ENCODE data around the gene UBE2E2.

UBE2E2 gene

DNA sequence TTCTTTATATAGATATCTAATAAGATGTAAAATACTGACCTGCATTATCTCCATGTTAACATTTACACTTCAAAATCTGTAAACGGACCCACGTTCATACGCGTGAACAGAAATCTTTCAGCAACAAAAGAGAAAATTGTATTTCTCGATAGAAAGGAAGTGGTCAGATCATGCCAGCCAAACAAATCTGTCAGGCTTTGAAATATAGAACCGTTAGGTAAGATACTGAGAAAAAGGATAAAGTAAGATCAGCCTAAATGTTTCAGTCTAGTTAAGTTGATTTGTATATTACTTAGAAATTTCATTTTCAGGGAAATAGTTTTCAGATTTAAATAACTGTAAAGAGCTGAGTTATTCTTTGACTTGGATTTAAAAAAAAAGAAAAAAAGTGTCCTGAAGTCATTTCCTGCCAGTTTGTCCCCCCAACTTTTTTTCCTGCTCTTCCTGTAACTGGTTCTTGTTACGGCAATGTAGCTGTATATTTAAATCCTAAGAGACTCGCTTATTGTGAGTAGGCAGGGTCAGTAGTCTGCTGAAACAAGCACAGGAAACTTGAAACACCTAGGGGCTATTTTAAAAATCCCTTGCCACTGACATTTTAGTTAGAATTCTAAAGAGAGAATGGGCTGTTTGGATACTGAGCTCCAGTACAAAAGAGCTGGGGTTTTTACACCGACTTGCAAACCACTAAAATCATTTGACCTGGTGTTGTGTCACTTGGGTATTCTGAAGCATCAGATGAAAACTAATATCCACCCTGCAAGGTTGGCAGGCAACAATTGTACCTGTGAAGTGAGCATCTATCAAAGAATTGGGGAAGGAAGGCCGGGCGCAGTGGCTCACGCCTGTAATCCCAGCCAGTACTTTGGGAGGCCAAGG, 237.5 kb downstream of the UBE2E2 start:
- DNase-seq (ENCODE audit: low spot score) = no peak

DNA sequence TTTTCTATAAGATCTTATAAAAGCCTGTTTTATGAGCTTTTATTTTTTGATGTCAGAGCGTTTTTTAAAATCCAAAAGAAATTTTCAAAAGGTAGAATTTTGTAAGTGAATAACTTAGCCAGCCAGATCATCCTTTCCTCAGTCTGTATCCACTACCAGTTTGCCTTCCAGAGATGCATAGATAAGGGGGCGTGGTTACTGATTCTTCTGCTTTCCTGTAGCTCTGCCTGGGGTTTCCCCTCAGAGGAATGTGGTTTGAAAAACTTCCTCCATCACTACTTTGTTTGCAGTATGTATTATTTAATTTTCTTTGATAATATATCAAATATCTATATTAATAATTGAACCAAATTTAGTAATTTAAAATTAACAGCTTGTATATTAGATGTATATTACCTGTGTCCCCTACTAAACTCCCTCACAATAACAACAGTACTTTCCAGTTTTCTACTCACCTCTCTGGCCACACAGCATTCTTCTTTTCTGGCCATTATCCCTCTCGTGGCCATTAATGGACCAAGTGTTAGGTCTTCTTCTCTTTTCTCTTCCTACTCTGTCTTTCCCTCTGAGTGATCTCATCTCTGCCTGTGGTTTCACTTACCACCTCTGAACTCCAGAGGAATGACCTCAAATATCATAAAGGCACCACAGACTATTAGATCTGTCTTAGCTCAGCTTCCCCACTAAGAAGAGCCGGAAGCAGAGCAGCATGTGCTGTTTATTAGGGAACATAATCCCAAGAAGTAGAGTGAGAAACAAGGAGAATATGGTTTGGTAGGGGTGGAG, 239.7 kb downstream of the UBE2E2 start:
- no peak for DNase-seq (ENCODE audit: low spot score)

DNA sequence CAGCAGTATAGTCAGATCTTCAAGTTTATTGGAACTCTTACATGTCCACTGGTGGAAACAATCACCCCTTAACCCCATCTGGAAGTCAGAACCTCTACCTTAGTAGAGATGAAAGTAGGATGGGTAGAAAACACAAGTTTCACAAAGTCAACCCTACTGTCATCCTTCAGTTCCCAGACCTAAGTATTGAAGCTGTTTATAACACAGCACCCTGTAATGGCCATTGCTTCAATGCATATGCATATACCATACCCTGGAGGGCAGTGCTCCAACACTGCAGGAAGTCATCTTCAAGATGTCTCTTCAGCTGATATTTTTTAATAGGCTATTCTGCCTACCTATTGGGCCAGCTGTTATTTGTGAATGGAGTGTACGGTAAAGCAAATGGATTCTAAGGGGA, 241.3 kb downstream of the UBE2E2 start:
- DNase-seq (ENCODE audit: low spot score) = no peak

DNA sequence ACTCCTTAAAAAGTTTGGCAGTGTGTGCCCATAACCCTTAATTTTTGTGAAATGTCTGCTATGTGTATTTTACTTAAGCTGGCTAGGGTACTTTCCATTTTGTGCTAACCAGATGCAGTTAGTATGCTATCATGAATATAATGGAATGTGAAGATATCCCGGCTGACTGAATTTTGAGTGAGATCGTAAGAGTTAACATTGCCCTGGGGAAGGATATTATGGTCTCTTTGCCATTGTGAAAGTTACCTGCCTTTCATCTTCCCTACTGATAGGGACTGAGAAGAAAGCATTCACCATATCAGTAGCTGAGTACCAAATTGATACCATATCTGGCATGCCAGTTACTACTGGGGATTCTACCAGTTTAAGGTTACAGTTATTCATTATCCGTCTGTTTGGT, 243.2 kb downstream of the UBE2E2 start:
- DNase-seq (ENCODE audit: low spot score) = no peak

DNA sequence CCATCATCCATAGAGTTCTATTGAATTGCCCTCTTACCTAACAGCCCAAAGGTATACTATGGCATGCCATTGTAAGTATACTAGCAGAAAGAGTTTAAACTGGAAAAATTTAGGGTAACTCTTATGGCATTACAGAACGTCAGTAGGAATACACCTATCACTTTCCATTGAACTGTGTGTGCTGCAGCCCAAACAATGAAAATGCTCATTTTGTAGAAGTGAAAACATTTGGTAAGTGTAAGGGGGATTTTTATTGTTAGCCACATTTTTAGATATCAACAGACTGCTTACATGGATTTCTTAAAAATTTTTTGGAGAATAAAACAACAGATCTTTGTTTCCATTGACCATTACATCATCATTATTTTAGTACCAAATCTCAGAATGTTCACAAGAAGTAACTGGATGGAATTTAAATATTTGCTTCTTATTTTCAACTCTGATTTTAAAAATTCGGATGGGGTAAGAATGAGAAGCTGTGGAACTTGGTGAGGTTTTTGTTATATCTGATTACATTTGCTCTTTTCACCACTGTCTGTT, 245.9 kb downstream of the UBE2E2 start:
- no peak for DNase-seq (ENCODE audit: low spot score)

DNA sequence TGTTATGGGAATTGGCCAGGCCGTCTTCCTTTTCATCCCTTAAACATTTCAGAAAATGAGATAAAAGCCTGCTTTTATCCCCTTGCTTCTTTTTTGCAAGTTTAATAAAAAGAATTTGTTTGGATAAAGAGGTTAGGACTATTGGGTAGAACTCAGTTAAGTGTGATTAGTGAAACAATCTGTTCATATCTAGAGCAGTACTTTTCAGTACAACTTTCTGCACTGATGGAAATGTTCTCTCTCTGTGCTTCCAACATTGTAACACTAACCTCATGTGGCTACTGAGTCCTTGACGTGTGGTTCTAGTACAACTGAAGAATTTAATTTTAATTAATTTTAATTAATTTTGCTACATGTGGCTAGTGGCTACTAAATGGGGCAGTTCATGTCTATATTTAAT, 246.9 kb downstream of the UBE2E2 start:
- DNase-seq (ENCODE audit: low spot score) = no peak

DNA sequence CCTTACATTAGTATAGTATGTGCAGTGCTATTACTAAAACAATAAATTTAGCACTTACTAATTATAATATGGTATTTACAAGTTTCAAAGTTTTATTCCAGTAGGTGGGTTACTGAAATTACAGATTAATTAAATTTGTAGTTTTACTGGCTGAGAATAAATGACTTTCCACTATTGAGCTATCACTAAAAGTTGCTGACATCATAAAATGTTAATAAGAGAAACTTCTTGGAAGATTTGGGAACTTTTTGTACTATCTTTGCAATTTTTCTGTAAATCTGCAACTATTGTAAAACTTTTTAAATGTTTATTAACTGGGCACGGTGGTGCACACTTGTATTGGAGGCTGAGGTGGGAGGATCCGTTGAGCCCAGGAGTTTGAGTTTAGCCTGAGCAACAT, 247.7 kb downstream of the UBE2E2 start:
- no peak for DNase-seq (ENCODE audit: low spot score)

DNA sequence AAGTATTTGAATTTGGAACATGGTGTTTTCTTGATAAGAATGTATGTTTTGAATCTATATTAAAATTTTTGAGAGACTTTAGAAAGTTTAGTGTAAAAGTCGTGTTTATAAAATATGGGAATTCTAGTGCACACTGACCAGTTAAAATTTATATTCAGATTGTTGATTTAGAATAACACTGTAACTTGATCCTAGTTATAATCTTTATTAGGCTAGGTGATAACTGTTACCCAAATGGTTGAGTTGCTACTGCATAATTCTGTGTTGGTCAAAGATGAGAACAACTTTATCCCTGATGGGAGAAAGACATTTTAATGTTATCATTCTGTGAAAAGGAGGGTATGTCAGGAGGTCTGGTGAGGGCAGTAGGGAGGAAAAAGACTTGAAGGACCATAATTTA, 249.3 kb downstream of the UBE2E2 start:
- no peak for DNase-seq (ENCODE audit: low spot score)

DNA sequence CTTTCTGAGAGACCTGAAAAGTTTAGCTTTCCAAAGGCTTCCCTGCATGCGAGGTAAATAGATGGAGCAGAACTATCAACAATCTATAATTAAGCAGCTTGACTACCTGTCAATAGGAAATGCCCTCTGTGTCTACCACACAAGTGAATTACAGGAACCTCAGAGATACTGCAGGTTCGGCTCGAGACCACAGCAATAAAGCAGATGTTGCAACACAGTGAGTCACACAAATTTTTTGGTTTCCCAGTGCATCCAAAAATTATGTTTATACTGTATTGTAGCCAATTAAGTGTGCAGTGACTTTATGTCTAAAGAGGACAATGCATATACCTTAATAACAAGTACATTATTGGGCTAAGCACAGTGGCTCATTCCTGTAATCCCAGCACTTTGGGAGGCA, 252.0 kb downstream of the UBE2E2 start:
- DNase-seq (ENCODE audit: low spot score) = peak; percentile 52

DNA sequence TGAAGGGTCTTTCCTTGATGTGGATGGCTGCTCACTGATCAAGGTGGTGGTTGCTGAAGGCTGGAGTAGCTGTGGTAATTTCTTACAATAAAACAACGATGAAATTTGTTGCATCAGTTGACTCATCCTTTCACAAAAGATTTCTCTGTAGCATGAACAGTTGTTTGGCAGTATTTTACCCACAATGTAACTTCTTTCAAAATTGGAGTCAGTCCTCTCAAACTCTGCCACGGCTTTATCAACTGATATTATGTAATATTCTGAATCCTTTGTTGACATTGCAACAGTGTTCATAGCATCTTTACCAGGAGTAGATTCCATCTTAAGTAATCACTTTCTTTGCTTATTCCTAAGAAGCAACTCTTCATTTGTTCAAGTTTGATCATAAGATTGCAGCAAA, 252.6 kb downstream of the UBE2E2 start:
- DNase-seq (ENCODE audit: low spot score) = peak; percentile 24

DNA sequence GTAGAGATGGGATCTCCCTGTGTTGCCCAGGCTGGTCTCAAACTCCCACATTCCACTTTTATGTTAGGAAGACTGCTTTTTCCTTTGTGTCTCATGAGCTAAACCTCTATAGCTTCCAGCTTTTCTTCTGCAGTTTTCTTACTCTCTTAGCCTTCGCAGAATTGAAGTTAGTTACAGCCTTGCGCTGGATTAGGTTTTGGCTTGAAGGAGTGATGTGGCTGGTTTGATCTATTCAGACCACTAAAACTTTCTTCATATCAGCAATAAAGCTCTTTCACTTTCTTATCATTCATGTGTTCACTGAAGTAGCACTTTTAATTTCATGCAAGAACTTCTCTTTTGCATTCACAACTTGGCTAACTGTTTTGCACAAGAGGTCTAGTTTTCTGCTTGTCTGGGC, 254.6 kb downstream of the UBE2E2 start:
- DNase-seq (ENCODE audit: low spot score) = no peak

DNA sequence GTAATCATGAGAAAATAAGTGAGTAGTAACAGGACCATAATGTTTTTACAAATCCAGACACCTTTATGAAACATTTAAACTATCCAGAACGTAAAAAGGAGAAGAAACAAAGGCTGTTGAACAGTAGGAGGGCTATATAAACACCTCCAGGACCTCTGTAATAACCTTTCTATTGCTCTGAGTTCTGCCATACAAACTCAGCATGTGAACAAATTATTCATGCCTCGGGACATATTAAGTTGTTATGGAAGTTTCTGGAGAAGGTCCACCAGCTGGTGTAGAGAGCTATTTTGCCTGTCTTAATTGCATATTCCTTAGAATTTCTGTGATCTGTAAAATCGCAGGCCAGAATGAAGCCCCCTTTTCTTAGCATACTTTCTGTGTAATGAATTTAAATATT, 256.3 kb downstream of the UBE2E2 start:
- DNase-seq (ENCODE audit: low spot score) = no peak

DNA sequence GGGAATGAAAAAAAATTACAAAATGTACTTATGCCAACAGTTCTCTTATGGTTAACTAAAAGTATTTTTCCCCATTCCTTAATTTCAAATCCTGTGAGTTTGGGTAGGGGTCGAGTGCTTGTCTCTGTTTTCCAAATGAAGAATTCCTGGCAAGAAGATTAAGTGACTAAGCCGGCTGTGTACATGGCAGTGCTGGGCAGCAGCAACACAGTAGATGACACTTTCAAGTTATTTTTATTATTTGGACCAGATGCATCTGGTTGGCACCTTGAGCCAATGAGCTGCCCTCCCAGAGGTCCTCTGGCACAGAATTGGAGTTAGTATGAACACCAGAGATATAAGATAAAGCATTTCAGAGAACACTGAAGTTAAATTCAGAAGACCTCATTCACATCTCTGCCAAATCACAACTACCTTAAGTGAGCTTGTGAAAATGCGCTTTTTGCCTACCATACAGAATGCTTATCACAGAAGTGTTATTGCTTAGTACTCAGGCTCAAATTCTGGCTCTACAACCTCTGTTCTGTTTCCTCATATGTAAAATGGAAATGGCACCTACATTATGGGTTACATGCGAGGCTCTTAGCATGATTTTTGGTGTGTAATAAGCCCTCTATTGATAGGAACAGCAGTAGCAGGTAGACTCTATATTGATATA, 256.9 kb downstream of the UBE2E2 start:
- DNase-seq (ENCODE audit: low spot score) = no peak

DNA sequence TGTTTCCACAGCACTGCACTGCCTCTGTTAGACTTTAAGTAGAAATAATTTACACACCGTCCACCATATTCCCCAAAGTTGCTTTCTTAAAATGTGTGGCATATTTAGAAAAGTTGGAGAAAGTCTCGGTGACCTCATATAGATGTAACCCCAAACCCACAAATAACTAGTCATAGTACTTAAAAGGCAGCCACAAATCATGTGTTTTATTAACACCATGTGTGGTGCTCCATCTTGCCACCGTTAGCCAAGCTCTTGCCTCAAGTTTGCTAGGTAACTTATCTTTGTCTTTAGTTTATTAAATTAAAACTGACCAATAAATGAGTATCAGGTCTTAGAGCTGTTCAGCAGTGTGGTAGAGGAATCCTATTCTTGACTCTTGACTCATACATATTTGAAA, 257.9 kb downstream of the UBE2E2 start:
- DNase-seq (ENCODE audit: low spot score) = peak; percentile 14

DNA sequence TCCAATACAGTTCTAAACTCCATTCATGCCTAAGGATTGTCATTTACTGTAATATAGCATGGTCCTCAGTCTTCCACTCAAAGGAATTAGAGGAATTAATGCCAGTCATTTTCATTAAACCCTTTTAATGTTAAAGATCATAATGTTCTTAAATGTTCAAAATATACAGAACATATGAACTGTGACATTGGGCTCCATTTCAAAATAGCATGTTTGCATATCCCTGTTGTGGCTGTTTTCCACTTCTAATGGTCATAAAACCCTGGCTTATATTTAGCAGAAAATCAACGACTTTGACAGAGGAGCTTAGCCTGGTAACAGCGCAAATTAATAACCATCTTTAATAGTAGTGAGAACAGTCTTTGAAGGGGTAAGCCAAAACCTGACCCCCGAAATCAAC, 260.7 kb downstream of the UBE2E2 start:
- no peak for DNase-seq (ENCODE audit: low spot score)

DNA sequence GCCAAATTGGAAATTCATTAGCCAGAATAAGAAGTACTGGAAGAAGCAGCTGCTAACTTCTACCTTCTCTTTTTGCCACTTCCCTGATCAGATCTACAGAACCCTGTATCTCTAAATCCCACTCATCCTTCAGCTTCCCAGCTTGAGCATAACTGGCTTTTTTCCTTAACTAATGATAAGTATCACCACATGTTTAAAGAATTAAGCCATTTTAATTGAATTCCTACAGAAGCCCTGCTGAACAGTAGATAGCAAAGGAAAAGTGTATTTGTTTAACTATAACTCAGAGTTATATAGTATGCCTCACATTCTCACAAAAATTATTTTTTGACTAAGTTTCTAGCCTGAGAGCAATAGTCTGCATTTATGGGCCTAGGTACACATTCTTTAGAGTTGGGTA, 262.4 kb downstream of the UBE2E2 start:
- no peak for DNase-seq (ENCODE audit: low spot score)

DNA sequence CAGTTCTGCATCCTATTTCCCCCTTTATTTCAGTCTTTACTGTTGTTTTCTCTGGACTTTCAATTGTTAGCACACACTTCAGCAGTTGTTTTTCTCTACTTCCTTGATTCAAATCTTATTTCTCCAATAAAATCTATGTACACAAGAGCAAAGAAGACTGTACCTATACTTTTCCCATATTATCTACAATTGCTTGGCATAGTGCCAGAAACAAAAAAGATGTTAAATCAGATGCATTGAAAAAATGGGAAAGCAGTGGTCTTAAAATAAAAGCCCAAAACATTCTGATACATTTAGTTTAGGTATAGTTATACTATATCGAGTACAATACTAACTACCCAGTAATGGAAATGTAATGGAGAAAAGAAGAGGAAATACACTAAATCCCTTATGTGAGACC, 265.1 kb downstream of the UBE2E2 start:
- DNase-seq (ENCODE audit: low spot score) = no peak

DNA sequence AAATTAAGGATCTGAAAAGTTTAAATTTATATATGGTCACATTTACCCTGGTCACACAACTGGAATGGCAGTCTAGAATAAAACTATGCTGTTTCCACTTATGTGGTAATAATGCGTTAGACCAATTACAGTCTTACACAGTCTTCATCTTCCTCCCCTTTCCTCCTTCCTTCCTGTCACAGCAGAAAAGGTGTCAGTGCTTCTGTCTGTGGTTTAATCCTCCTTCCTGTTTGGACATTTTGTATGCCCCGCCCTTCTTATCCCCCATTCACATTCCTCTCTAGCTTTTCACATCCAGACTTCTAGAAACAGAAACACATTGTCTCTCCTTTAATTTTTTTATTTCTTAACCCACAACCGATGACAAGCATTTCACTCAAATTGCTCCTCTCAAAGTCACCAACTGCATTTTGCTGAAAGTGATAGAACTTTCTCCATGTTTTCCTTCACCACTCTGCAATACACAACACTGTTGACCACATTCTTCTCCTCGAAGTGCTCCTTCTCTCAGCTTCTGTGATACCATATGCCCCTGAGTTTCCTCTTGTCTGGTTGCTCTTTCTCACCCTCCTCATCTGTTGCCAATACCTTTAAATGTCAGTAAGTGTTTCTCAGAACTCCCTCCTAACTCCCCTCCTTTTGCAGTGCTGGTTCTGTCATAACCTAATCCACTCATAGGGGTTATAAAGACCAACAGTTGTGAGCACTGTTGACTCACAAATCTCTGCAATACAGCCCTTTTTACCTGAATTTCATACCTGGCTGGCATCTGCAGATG, 271.6 kb downstream of the UBE2E2 start:
- DNase-seq (ENCODE audit: low spot score) = no peak

DNA sequence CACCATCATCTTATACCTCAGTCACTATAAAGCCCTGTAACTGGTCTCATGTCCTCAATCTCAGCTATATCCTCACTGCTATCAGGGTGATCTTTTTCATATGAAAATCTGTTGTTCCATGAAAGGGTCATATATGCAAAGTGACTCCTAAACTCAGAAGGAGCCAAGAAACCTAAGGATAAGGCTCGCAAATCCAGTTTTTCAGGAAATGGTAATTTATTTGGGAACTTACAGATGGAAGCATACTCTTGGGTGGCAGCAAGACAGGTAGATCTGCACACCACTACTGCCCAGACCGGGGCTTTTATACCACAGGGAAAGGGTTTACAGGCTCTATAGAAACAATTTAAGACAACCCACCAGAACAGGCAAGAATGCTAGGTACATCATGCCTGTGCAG, 272.3 kb downstream of the UBE2E2 start:
- DNase-seq (ENCODE audit: low spot score) = no peak

DNA sequence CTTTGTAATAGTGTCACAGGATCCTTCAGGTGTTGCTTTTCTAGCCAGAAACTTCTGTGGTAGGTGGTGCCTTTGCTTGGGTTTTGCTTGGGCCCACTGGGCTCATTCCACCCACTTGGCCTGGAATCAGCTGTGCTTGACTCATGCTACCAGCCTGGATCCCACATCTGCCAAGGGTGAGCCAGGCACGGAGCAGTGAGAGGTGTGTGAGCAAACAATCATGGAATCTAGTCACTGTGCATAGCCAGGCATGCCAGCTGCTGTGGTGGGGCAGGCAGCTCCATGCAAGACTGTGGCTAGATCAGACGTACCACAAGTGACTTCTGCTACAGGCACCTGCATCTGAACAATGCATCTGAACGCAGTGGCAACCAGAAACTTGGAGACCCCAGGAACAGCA, 275.9 kb downstream of the UBE2E2 start:
- DNase-seq (ENCODE audit: low spot score) = no peak

DNA sequence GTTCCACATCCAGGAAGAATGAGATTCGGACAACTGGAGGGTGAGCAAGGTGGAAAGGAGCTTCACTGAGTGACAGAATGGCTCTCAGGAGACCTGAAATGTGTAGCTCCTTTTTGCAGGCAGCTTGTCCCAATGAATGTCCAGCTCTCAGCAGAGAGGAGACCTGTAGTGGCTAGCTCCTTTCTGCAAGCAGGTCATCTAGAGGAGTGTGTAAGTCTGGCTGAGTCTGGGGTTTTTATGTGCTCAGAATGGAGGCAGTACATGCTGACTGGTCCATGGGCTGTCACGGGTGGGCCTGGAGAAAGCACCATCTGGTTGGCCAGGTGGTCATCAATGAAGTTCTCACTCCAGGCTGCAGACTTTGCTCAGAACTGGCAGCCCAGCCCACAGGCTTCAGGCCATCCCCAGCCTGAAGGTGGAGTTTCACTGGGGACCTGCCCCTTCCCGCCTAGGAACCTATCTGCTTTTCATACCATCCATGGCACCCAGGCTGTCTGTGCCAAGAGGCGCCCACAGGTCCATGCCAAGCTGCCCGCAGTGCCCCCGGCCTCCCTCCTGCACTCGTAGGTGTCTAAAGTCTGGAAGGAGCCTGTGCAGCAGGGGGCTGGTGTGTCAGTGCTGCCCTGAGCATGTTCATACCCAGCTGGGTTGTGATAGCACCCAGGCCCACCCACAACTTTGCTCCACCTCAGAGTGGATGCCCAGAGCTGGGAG, 276.6 kb downstream of the UBE2E2 start:
- no peak for DNase-seq (ENCODE audit: low spot score)

All from AG08395 (cell line).